WERI-Rb-1 (cell line): ENCODE results near the gene CASZ1.

Source experiments
- DNase-seq: peaks from one replicate; pipeline ENCODE4 v3.0.0-alpha.2; 2020
- H3K27ac ChIP-seq: fragments of 250-450 bp; sonication (Bioruptor Pico); 2 replicates; pipeline ENCODE4 v1.5.1; 2020; ENCODE audit warnings: mild to moderate bottlenecking, moderate library complexity
- H3K27me3 ChIP-seq: fragments of 250-450 bp; sonication (Bioruptor Pico); 2 replicates; pipeline ENCODE4 v1.5.1; 2021; ENCODE audit warnings: mild to moderate bottlenecking, low read depth, moderate library complexity; ENCODE audit not compliant: insufficient read depth, severe bottlenecking
- H3K36me3 ChIP-seq: fragments of 250-450 bp; sonication (Bioruptor Pico); 2 replicates; pipeline ENCODE4 v1.5.1; 2020; ENCODE audit warnings: mild to moderate bottlenecking, moderate library complexity
- H3K4me3 ChIP-seq: 2 replicates; pipeline ENCODE4 v1.5.1; 2011; ENCODE audit warnings: low read depth, mild to moderate bottlenecking, control low read depth, low read length
- H3K9me3 ChIP-seq: fragments of 250-450 bp; sonication (Bioruptor Pico); 2 replicates; pipeline ENCODE4 v1.5.1; 2021; ENCODE audit warnings: mild to moderate bottlenecking, moderate library complexity; ENCODE audit not compliant: severe bottlenecking
- TF ChIP-seq, protein P1 (sequence below): IDR thresholded peaks from 2 replicates; pipeline ENCODE4 v1.5.1; 2011; ENCODE audit warnings: low read depth, mild to moderate bottlenecking, control low read depth, inconsistent platforms, low read length

The CASZ1 gene

DNA sequence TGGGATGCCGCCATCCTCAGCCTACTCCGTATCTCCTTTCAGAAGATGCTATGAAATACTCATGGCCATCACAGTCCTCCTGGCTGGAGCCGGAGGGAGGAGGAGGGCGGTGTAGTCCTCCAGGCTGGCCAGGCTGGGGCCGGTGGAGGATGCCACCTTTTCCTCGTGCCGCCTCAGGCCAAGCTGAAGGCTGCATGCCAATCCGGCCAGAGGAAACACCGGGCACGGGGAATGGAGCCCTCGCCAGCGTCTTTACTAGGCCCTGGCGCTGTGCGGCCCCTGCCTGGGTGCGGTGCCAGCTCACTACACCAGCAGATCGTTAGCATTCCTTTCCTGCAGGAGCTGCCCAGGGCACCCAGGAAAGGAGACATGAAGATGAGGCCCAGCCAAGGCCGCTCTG is 70.1 kb downstream of the CASZ1 start:
- TF ChIP-seq, protein P1, sequence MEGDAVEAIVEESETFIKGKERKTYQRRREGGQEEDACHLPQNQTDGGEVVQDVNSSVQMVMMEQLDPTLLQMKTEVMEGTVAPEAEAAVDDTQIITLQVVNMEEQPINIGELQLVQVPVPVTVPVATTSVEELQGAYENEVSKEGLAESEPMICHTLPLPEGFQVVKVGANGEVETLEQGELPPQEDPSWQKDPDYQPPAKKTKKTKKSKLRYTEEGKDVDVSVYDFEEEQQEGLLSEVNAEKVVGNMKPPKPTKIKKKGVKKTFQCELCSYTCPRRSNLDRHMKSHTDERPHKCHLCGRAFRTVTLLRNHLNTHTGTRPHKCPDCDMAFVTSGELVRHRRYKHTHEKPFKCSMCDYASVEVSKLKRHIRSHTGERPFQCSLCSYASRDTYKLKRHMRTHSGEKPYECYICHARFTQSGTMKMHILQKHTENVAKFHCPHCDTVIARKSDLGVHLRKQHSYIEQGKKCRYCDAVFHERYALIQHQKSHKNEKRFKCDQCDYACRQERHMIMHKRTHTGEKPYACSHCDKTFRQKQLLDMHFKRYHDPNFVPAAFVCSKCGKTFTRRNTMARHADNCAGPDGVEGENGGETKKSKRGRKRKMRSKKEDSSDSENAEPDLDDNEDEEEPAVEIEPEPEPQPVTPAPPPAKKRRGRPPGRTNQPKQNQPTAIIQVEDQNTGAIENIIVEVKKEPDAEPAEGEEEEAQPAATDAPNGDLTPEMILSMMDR, result no peak
- no peak overlapping the region for H3K4me3 ChIP-seq
- H3K27me3 ChIP-seq, result no peaks in the 10 kb centered on the region
- no peaks in the 10 kb centered on the region for H3K9me3 ChIP-seq
- peak overlapping the region; percentile 88 for H3K27ac ChIP-seq
- peaks cover 4% of the 10 kb centered on the region for H3K36me3 ChIP-seq
- no peak for DNase-seq

DNA sequence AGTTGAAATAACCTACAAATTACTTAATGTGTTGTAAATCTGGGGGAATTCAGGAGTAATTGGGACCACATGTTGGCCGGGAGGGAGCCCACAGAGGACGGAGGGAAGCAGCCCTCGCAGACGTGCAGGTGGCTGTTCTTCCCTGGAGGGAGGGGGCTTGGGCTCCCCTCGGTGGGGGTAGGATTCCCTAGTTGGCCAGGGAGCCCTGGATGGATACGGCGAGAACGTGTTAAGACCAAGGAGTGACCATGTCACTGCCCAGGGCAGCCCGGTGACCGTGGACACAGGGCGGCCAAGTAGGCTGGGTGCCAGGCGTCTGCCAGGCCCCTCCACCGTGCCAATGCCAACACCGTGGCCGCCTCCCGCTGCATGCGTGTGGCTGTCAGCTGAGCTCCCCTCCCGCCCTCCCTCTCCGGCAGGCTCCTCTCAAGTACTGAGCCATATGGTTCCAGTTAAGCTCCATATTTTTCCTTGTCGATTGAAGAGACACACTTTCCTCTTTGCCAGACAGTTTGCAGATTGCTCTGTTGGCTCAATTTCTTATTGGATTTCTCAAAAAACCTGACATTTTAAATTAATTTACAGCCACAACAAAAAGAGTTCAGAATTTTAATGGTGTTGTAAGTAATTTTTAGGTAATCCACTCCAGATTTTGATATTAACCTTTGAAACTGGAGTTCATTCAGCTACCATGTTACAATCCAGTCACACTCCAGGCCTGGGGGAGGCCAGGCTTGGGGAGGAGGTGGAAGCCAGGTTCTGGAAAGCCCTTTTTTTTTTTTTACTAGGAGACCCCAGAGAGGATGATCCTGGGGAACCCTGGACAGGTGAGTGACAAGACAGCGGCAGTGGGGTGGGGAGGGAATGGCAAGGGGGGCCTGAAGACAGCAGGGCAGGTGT is 71.2 kb downstream of the CASZ1 start:
- peaks cover 4% of the 10 kb centered on the region for H3K36me3 ChIP-seq
- peak overlapping the region; percentile 88 for H3K27ac ChIP-seq
- H3K4me3 ChIP-seq, result no peak overlapping the region
- TF ChIP-seq, protein P1, result no peak
- H3K9me3 ChIP-seq, result no peaks in the 10 kb centered on the region
- no peaks in the 10 kb centered on the region for H3K27me3 ChIP-seq
- DNase-seq, result peak; percentile 70

DNA sequence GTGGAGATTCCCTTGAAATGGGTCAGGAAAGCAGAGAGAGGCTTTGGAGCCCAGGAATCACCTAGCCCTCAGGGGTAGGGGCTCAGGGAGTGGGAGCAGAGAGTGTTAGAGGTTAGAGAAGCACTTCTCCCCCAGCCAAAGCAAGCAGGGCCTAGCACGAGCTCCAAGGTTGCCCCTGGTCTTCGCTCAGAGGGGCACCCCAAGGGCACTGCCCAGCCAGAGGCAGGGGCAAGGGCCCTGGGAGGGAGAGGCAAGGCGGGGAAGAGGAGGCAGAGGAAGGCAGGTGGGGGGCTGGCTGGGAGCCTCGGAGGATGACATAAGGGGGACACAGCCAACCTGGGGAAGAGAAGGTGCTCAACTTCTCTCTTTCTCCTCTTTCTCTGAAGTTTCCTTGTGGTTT is 71.9 kb downstream of the CASZ1 start:
- H3K27ac ChIP-seq, result peak overlapping the region; percentile 88
- no peak for DNase-seq
- H3K27me3 ChIP-seq, result no peaks in the 10 kb centered on the region
- no peaks in the 10 kb centered on the region for H3K9me3 ChIP-seq
- H3K4me3 ChIP-seq, result no peak overlapping the region
- H3K36me3 ChIP-seq, result peaks cover 4% of the 10 kb centered on the region; the same call in 1 of the 2 replicates
- TF ChIP-seq, protein P1, result no peak

DNA sequence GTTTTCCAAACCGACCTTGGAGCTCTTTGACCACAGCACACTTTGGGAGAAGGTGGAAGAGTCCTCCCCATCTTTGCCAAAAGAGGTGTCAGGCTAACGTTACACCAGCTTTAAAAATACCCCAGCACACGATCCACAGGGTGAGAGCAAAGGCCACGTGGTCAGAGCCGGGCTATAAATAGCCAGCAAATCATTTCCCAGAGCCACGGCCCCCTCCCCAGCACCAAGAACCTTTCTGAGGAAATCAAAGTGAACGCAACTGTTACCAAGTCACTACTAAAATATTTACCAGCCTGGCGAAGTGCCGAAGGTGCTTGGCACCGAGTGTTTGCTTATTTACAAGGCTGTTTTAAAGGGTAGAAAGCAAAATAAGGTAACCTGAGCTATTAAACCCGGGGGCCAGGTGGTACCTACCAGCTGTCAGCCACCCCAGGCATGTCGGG is 72.4 kb downstream of the CASZ1 start:
- peak; percentile 39 for DNase-seq
- no peaks in the 10 kb centered on the region for H3K27me3 ChIP-seq
- H3K27ac ChIP-seq, result peak overlapping the region; percentile 88
- no peak overlapping the region for H3K4me3 ChIP-seq
- peaks cover 4% of the 10 kb centered on the region; the same call in 1 of the 2 replicates for H3K36me3 ChIP-seq
- TF ChIP-seq, protein P1, result no peak
- H3K9me3 ChIP-seq, result no peaks in the 10 kb centered on the region

DNA sequence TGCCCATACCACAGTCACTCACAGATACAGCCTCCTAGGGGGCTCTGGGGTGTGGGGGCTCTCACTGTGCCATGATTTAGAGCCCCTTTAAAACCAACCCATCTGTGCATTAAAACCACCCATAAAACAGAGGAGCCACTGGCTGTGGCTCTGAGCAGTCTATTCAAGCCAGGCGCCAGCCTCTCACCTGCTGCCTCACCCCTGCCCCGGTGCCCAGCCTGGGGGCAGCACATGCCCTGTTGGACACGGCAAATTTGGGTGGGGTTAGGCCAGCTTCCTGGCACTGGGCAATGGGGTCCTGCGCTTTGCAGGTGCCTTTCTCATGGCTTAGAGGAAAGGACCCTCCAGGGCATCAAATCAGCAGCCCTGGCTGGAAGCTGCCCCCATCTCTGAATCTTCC is 73.1 kb downstream of the CASZ1 start:
- Histone ChIP-seq H3K27ac (no peak overlapping the region), H3K9me3 (no peaks in the 10 kb centered on the region)

More for the DNA sequence above, 73.1 kb downstream of the CASZ1 start:
- Histone ChIP-seq H3K27me3 (no peaks in the 10 kb centered on the region), H3K4me3 (no peak overlapping the region), H3K36me3 (peaks cover 4% of the 10 kb centered on the region; the same call in 1 of the 2 replicates)
- no peak for DNase-seq
- TF ChIP-seq, protein P1, result no peak
